HEK293 (cell line): ENCODE data around the gene PIP4K2A.

Source experiments
- CTCF ChIA-PET: fragments of 350-600 bp; formaldehyde crosslinking; extraction: SDS; loops from one replicate; lab custom pipeline; 2021; ENCODE audit warnings: antibody characterized with exemption; lab: Yijun Ruan, JAX
- POLR2A ChIA-PET: fragments of 300-600 bp; formaldehyde crosslinking; extraction: SDS; loops from one replicate; lab custom pipeline; 2020; ENCODE audit warnings: antibody characterized with exemption, inconsistent platforms; lab: Yijun Ruan, JAX
- H3K27ac ChIP-seq: fragments of 200-500 bp; sonication (Bioruptor generic); 2 replicates; pipeline ENCODE4 v1.5.1; 2014; ENCODE audit warnings: low read depth, low read length, control low read depth, inconsistent platforms; ENCODE audit errors: extremely low read depth
- H3K36me3 ChIP-seq, 2 experiments: fragments of 200-500 bp in 1 of 2; sonication (Bioruptor generic) in 1 of 2; 1 replicate in 1 of 2; 2 replicates in 1 of 2; pipeline ENCODE4 v1.5.1; 2014 to 2017; ENCODE audit warnings: inconsistent platforms in 2 of 2, low read length in 2 of 2; ENCODE audit not compliant: control insufficient read depth in 2 of 2, insufficient read depth in 1 of 2
- H3K4me1 ChIP-seq: fragments of 200-500 bp; sonication (Bioruptor generic); 2 replicates; pipeline ENCODE4 v1.5.1; 2014; ENCODE audit warnings: mild to moderate bottlenecking, low read length, inconsistent platforms; ENCODE audit not compliant: control insufficient read depth, insufficient read depth
- H3K4me3 ChIP-seq: 2 replicates; pipeline ENCODE4 v1.5.1; 2011; ENCODE audit warnings: low read depth, mild to moderate bottlenecking, control low read depth, low read length, moderate library complexity
- H3K9me3 ChIP-seq: fragments of 200-500 bp; sonication (Bioruptor generic); 2 replicates; pipeline ENCODE4 v1.5.1; 2014; ENCODE audit warnings: low read depth, low read length, inconsistent platforms; ENCODE audit not compliant: control insufficient read depth, insufficient read depth
- IKZF3 ChIP-seq: fragments of 450-650 bp; IDR thresholded peaks from 2 replicates; pipeline ENCODE4 v1.5.0; 2018; ENCODE audit warnings: missing biosample characterization, mild to moderate bottlenecking, missing genetic modification characterization, moderate library complexity
- MZF1 ChIP-seq: fragments of 450-650 bp; formaldehyde crosslinking; IDR thresholded peaks from 2 replicates; pipeline ENCODE4 v1.5.1; 2017; ENCODE audit warnings: missing biosample characterization, missing genetic modification characterization, borderline replicate concordance
- OVOL3 ChIP-seq: fragments of 450-650 bp; formaldehyde crosslinking; IDR thresholded peaks from 2 replicates; pipeline ENCODE4 v1.5.1; 2016; ENCODE audit warnings: missing biosample characterization, missing genetic modification characterization
- PBX3 ChIP-seq: sonication (generic); formaldehyde crosslinking; IDR thresholded peaks from 2 replicates; pipeline ENCODE4 v1.8.1; 2022; ENCODE audit warnings: mild to moderate bottlenecking, moderate library complexity, missing genetic modification reagents
- SETDB1 ChIP-seq: IDR thresholded peaks from one replicate; pipeline ENCODE4 v1.6.1; 2017; ENCODE audit warnings: mild to moderate bottlenecking, low read length, moderate library complexity, mixed read lengths; ENCODE audit not compliant: insufficient read length
- ZFP41 ChIP-seq: fragments of 450-650 bp; formaldehyde crosslinking; IDR thresholded peaks from 2 replicates; pipeline ENCODE4 v1.5.1; 2016; ENCODE audit warnings: missing biosample characterization, missing genetic modification characterization, borderline replicate concordance
- ZNF10 ChIP-seq: fragments of 450-650 bp; formaldehyde crosslinking; IDR thresholded peaks from 2 replicates; pipeline ENCODE4 v1.5.1; 2017; ENCODE audit warnings: missing biosample characterization, missing genetic modification characterization
- ZNF132 ChIP-seq: fragments of 450-650 bp; formaldehyde crosslinking; IDR thresholded peaks from 2 replicates; pipeline ENCODE4 v1.5.1; 2017; ENCODE audit warnings: missing biosample characterization, missing genetic modification characterization, borderline replicate concordance
- ZNF155 ChIP-seq: fragments of 450-650 bp; formaldehyde crosslinking; IDR thresholded peaks from 2 replicates; pipeline ENCODE4 v1.5.1; 2016; ENCODE audit warnings: missing biosample characterization, missing genetic modification characterization
- ZNF174 ChIP-seq: fragments of 450-650 bp; formaldehyde crosslinking; IDR thresholded peaks from 2 replicates; pipeline ENCODE4 v1.5.0; 2017; ENCODE audit warnings: missing biosample characterization, mild to moderate bottlenecking, missing genetic modification characterization
- ZNF202 ChIP-seq: fragments of 450-650 bp; formaldehyde crosslinking; IDR thresholded peaks from 2 replicates; pipeline ENCODE4 v1.5.1; 2016; ENCODE audit warnings: missing biosample characterization, missing genetic modification characterization, borderline replicate concordance
- ZNF302 ChIP-seq: fragments of 450-650 bp; formaldehyde crosslinking; IDR thresholded peaks from 2 replicates; pipeline ENCODE4 v1.5.1; 2016; ENCODE audit warnings: missing biosample characterization, missing genetic modification characterization, low read depth
- ZNF362 ChIP-seq: fragments of 450-650 bp; formaldehyde crosslinking; IDR thresholded peaks from 2 replicates; pipeline ENCODE4 v1.5.1; 2016; ENCODE audit warnings: missing biosample characterization, missing genetic modification characterization
- ZNF366 ChIP-seq: fragments of 450-650 bp; formaldehyde crosslinking; conservative IDR thresholded peaks from 2 replicates; pipeline ENCODE4 v1.5.1; 2016; ENCODE audit warnings: missing biosample characterization, missing genetic modification characterization
- ZNF416 ChIP-seq: fragments of 450-650 bp; formaldehyde crosslinking; IDR thresholded peaks from 2 replicates; pipeline ENCODE4 v1.5.1; 2016; ENCODE audit warnings: missing biosample characterization, missing genetic modification characterization
- ZNF488 ChIP-seq: fragments of 450-650 bp; formaldehyde crosslinking; IDR thresholded peaks from 2 replicates; pipeline ENCODE4 v1.5.1; 2016; ENCODE audit warnings: missing biosample characterization, missing genetic modification characterization
- ZNF513 ChIP-seq: fragments of 450-650 bp; IDR thresholded peaks from 2 replicates; pipeline ENCODE4 v1.5.1; 2018; ENCODE audit warnings: missing biosample characterization, missing genetic modification characterization
- ZNF518A ChIP-seq: fragments of 450-650 bp; formaldehyde crosslinking; conservative IDR thresholded peaks from 2 replicates; pipeline ENCODE4 v1.5.1; 2016; ENCODE audit warnings: low read depth, missing biosample characterization, missing genetic modification characterization
- ZNF548 ChIP-seq: fragments of 450-650 bp; formaldehyde crosslinking; IDR thresholded peaks from 2 replicates; pipeline ENCODE4 v1.5.1; 2016; ENCODE audit warnings: missing biosample characterization, missing genetic modification characterization
- ZNF560 ChIP-seq: fragments of 450-650 bp; formaldehyde crosslinking; IDR thresholded peaks from 2 replicates; pipeline ENCODE4 v1.5.1; 2017; ENCODE audit warnings: missing biosample characterization, missing genetic modification characterization, borderline replicate concordance
- ZNF768 ChIP-seq: fragments of 450-650 bp; formaldehyde crosslinking; IDR thresholded peaks from 2 replicates; pipeline ENCODE4 v1.5.1; 2018; ENCODE audit warnings: missing biosample characterization, mild to moderate bottlenecking, missing genetic modification characterization
- ZNF830 ChIP-seq: fragments of 450-650 bp; IDR thresholded peaks from 2 replicates; pipeline ENCODE4 v1.5.0; 2018; ENCODE audit warnings: missing biosample characterization, missing genetic modification characterization, low read depth, mild to moderate bottlenecking, moderate library complexity

PIP4K2A gene

GRCh38 chr10:22553452-22553995 lies 160.9 kb downstream of the PIP4K2A start:
- POLR2A ChIA-PET: interaction anchor here (0.6 kb wide), 1 partner anchor 467 kb away, joined by 3 read pairs; no protein-coding TSS in a partner anchor
- peaks cover 30% of the 10 kb centered on the region for H3K4me1 ChIP-seq
- H3K36me3 ChIP-seq: peaks cover 0 to 6% of the 10 kb centered on the region in 2 experiments; a peak in 1 of 3 replicates
- TF ChIP-seq ZNF768: no peak
- no peak for TF ChIP-seq MZF1
- TF ChIP-seq OVOL3 (tag by site-specific recombination): 0 out of 2 replicates have a peak, but pooled peaks have one; percentile 19
- no peak for TF ChIP-seq ZNF10 (tag by site-specific recombination)
- no peak for TF ChIP-seq ZNF366
- no peak for TF ChIP-seq ZNF174 (tag by site-specific recombination)
- no peak for TF ChIP-seq ZNF488
- no peak for TF ChIP-seq PBX3 (CRISPR knock-in tag)
- no peak for TF ChIP-seq ZNF830 (tag by site-specific recombination)
- no peak for TF ChIP-seq ZNF548
- no peak for TF ChIP-seq ZNF202 (tag by site-specific recombination)
- no peak for TF ChIP-seq ZNF132
- no peak for TF ChIP-seq ZNF416
- TF ChIP-seq ZNF560 (tag by site-specific recombination): no peak
- no peak for TF ChIP-seq IKZF3 (tag by site-specific recombination)
- no peak for TF ChIP-seq ZNF155 (tag by site-specific recombination)
- TF ChIP-seq ZNF362 (tag by site-specific recombination): peak; percentile 94
- no peak for TF ChIP-seq ZFP41 (tag by site-specific recombination)
- TF ChIP-seq ZNF302 (tag by site-specific recombination): no peak
- TF ChIP-seq SETDB1: no peak
- peak; percentile 58; the same call in 1 of the 2 replicates for TF ChIP-seq ZNF513 (tag by site-specific recombination)
- no peak for TF ChIP-seq ZNF518A (tag by site-specific recombination)
- TF ChIP-seq, all 188 proteins: peak for 3
- CTCF ChIA-PET: interaction anchor here (0.9 kb wide), 1 partner anchor 433 kb away, joined by 3 read pairs; no protein-coding TSS in a partner anchor
- H3K9me3 ChIP-seq: no peaks in the 10 kb centered on the region
- peak overlapping the region; percentile 94 for H3K27ac ChIP-seq
- H3K4me3 ChIP-seq: no peak overlapping the region
